Kidney epithelial cell (primary cell): Measurements from ENCODE around the gene TATDN2. TPM values are rescaled to one million over a fixed set of nuclear protein-coding genes. Genes with fewer than 3 reads are reported as not detected.

Source experiments
- DNase-seq: peaks from one replicate; pipeline ENCODE4 v3.0.0-alpha.2; 2010; ENCODE audit warnings: low read depth
- H3K27me3 ChIP-seq: 2 replicates; pipeline ENCODE4 v1.6.0; 2011; ENCODE audit warnings: low read length; ENCODE audit not compliant: control insufficient read depth, insufficient read depth
- H3K36me3 ChIP-seq: 2 replicates; pipeline ENCODE4 v1.5.1; 2011; ENCODE audit warnings: low read length; ENCODE audit not compliant: control insufficient read depth, insufficient read depth
- H3K4me3 ChIP-seq: 2 replicates; pipeline ENCODE4 v1.5.1; 2011; ENCODE audit warnings: low read depth, mild to moderate bottlenecking, control low read depth, low read length
- total RNA-seq: library from RNA; depleted of rRNA; stranded (reverse); fragments of >200 nt; gene quantifications from 2 replicates; pipeline ENCODE4 v1.2.3, GENCODE V29; 2015
- TF ChIP-seq, protein P1 (sequence below): IDR thresholded peaks from 2 replicates; pipeline ENCODE4 v1.5.1; 2011; ENCODE audit warnings: mild to moderate bottlenecking, moderate library complexity, low read length, control low read depth, inconsistent platforms; ENCODE audit not compliant: insufficient read depth, poor library complexity, severe bottlenecking

TATDN2 gene
- total RNA-seq, 1 donor from 2014 or later, result 14.8 TPM

- no peak overlapping the region for H3K4me3 ChIP-seq
- TF ChIP-seq, protein P1, sequence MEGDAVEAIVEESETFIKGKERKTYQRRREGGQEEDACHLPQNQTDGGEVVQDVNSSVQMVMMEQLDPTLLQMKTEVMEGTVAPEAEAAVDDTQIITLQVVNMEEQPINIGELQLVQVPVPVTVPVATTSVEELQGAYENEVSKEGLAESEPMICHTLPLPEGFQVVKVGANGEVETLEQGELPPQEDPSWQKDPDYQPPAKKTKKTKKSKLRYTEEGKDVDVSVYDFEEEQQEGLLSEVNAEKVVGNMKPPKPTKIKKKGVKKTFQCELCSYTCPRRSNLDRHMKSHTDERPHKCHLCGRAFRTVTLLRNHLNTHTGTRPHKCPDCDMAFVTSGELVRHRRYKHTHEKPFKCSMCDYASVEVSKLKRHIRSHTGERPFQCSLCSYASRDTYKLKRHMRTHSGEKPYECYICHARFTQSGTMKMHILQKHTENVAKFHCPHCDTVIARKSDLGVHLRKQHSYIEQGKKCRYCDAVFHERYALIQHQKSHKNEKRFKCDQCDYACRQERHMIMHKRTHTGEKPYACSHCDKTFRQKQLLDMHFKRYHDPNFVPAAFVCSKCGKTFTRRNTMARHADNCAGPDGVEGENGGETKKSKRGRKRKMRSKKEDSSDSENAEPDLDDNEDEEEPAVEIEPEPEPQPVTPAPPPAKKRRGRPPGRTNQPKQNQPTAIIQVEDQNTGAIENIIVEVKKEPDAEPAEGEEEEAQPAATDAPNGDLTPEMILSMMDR, result no peak
- peak; percentile 32 for DNase-seq
- H3K27me3 ChIP-seq, result no peaks in the 10 kb centered on the region
- H3K36me3 ChIP-seq, result peaks cover 1% of the 10 kb centered on the region
Observed at GRCh38 chr3:10242182-10243065, 5.8 kb upstream of the TATDN2 start.

GRCh38 chr3:10244009-10244408 is 4.2 kb upstream of the TATDN2 start:
- TF ChIP-seq, protein P1, result no peak
- H3K4me3 ChIP-seq, result no peak overlapping the region
- no peaks in the 10 kb centered on the region for H3K27me3 ChIP-seq
- peaks cover 1% of the 10 kb centered on the region for H3K36me3 ChIP-seq
- no peak for DNase-seq

DNA sequence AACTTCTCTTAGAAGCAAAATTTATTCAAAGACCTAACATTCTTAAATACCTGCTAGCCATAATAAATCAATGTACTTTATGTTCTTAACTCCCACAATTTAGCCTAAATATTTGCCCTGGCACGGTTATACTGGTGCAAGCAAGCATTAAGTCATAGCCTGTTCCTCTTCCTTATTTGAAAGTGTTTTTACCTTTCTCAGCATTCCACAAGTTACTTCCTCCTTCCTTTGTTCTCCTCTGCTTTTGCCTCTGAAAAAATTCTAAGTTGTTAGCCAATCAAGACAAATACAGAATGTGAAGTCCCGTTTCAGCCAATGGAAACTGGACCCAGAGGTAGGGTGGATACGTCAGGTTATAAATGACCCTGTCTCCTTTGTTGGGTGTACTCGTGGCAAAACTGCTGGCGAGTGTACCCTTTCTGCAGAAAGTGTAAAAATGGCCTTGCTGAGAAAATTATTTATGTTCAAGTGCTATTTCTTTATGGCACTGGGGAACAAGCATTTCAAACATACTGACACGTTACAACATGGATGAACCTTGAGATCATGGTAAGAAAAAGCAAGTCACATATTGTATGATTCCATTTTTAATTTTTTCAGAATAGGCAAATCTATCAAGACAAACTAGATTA is 3.1 kb upstream of the TATDN2 start:
- TF ChIP-seq, protein P1, result no peak
- Histone ChIP-seq H3K4me3 (no peak overlapping the region), H3K36me3 (peaks cover 1% of the 10 kb centered on the region), H3K27me3 (no peaks in the 10 kb centered on the region)
- no peak for DNase-seq

DNA sequence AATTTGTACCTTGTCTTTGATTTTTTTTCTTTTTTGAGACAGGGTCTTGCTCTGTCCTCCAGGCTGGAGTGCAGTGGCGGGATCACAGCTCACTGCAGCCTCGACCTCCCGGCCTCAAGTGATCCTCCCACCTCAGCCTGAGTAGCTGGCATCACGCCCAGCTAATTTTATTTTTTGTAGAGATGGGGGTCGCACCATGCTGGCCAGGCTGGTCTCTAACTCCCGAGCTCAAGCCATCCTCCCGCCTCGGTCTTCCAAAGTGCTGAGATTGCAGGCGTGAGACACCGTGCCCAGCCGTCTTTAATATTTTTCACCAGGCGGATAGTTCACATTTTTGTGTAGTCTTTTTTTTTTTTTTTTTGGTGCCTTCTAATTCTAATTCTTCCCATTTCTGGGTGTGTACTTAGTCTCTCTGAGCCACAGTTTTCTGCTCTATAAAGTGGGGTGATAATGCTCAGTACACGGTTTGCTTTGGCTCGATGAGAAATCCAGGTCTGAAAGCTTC is 528 bp upstream of the TATDN2 start:
- DNase-seq, result no peak
- Histone ChIP-seq H3K36me3 (no peaks in the 10 kb centered on the region), H3K4me3 (peak overlapping the region; percentile 62), H3K27me3 (no peaks in the 10 kb centered on the region)
- TF ChIP-seq, protein P1, result no peak

DNA sequence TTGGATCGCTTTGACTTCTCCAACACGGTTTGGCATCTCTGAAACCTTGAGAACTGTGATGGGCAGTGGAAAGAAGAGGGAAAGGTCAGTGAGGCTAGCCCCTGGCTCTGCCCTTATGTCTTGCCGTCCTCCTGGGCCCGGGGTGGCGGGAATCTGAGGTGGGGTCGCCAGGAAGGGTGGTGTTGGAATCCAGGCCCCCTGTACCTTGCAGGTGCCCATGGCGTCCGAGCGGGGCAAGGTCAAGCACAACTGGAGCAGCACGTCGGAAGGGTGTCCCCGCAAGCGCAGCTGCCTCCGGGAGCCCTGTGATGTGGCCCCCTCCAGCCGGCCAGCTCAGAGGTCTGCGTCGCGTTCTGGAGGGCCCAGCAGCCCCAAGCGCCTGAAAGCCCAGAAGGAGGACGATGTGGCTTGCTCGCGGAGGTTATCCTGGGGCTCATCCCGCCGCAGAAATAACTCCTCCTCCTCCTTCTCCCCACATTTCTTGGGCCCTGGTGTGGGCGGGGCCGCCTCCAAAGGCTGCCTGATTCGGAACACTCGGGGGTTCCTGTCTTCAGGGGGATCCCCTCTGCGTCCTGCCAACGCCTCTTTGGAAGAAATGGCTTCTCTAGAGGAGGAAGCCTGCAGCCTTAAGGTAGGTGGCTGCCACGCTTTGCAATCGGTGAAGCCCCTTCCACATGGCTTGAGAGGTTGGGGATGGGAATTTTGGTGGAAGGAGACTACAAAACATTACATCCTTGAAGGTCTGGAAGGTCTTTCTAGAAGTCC is 907 bp downstream of the TATDN2 start:
- H3K27me3 ChIP-seq, result no peaks in the 10 kb centered on the region
- no peak for DNase-seq
- H3K36me3 ChIP-seq, result no peaks in the 10 kb centered on the region
- TF ChIP-seq, protein P1, result no peak
- H3K4me3 ChIP-seq, result peak overlapping the region; percentile 62
